BE2C (cell line): ENCODE results near the gene KCNMA1.

Source experiments
- DNase-seq: peaks from one replicate; pipeline ENCODE4 v3.0.0-alpha.2; 2020
- H3K27me3 ChIP-seq: fragments of 250-450 bp; sonication (Bioruptor Pico); 2 replicates; pipeline ENCODE4 v1.5.1; 2020; ENCODE audit warnings: mild to moderate bottlenecking
- H3K36me3 ChIP-seq: fragments of 250-450 bp; sonication (Bioruptor Pico); 2 replicates; pipeline ENCODE4 v1.5.1; 2020; ENCODE audit warnings: mild to moderate bottlenecking
- H3K4me1 ChIP-seq: fragments of 250-450 bp; sonication (Bioruptor Pico); 2 replicates; pipeline ENCODE4 v1.5.1; 2020
- H3K4me3 ChIP-seq: 2 replicates; pipeline ENCODE4 v1.5.1; 2011; ENCODE audit warnings: low read depth, low read length
- H3K9me3 ChIP-seq: fragments of 250-450 bp; sonication (Bioruptor Pico); 2 replicates; pipeline ENCODE4 v1.5.1; 2020
- CTCF ChIP-seq: IDR thresholded peaks from 2 replicates; pipeline ENCODE4 v1.5.1; 2012; ENCODE audit warnings: mild to moderate bottlenecking, low read depth, low read length

KCNMA1 gene

GRCh38 chr10:77274046-77274795, 363.4 kb downstream of the KCNMA1 start:
- no peak for TF ChIP-seq CTCF

GRCh38 chr10:77269163-77269562, 368.4 kb downstream of the KCNMA1 start:
- TF ChIP-seq CTCF = no peak
- Histone ChIP-seq H3K9me3 (no peaks in the 10 kb centered on the region), H3K4me1 (peaks cover 5% of the 10 kb centered on the region), H3K4me3 (no peak overlapping the region), H3K36me3 (no peaks in the 10 kb centered on the region), H3K27me3 (no peaks in the 10 kb centered on the region)
- no peak for DNase-seq

More at GRCh38 chr10:77274046-77274795, 363.4 kb downstream of the KCNMA1 start:
- Histone ChIP-seq H3K27me3 (no peaks in the 10 kb centered on the region), H3K4me1 (no peaks in the 10 kb centered on the region), H3K36me3 (no peaks in the 10 kb centered on the region), H3K4me3 (no peak overlapping the region), H3K9me3 (no peaks in the 10 kb centered on the region)
- no peak for DNase-seq

- DNase-seq = no peak
- no peak for TF ChIP-seq CTCF
- Histone ChIP-seq H3K36me3 (no peaks in the 10 kb centered on the region), H3K4me3 (no peak overlapping the region), H3K27me3 (no peaks in the 10 kb centered on the region), H3K4me1 (peaks cover 5% of the 10 kb centered on the region), H3K9me3 (no peaks in the 10 kb centered on the region)
Measured at GRCh38 chr10:77268721-77269120, 368.9 kb downstream of the KCNMA1 start.

- DNase-seq = no peak
- no peak for TF ChIP-seq CTCF
- Histone ChIP-seq H3K9me3 (no peaks in the 10 kb centered on the region), H3K27me3 (no peaks in the 10 kb centered on the region), H3K4me3 (no peak overlapping the region), H3K36me3 (no peaks in the 10 kb centered on the region), H3K4me1 (peaks cover 5% of the 10 kb centered on the region)
Measured at GRCh38 chr10:77267703-77268675, 369.6 kb downstream of the KCNMA1 start.

GRCh38 chr10:77266242-77266641, 371.4 kb downstream of the KCNMA1 start:
- Histone ChIP-seq H3K9me3 (no peaks in the 10 kb centered on the region), H3K27me3 (no peaks in the 10 kb centered on the region), H3K4me1 (peaks cover 5% of the 10 kb centered on the region), H3K4me3 (no peak overlapping the region), H3K36me3 (no peaks in the 10 kb centered on the region)
- DNase-seq = no peak
- no peak for TF ChIP-seq CTCF
